Pons (tissue), 1 donor: ENCODE results near the gene MRPL33.

ENCODE experiments used
- DNase-seq: peaks from one replicate; pipeline ENCODE4 v3.0.0-alpha.2; 2016; ENCODE audit warnings: low spot score

MRPL33 gene

DNA sequence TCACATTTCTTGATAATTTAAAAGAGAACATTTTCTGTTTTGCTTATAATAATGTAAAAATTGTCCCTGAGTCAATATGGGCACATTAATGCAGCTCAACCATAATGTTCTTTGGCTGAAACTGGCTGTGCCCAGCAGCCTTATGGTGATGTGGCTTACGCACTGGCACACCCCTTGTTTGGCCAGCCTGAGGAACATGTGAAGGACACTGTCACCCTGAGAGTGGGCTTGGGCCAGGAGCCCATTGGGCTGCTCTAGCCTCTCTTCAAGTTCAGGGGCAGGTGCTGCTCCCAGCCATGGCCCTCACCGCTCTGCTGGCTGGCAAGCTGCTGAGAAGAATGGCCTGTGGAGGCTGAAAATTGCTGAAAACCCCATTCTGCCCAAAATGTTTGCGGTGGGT, 37.5 kb downstream of the MRPL33 start:
- DNase-seq: no peak

DNA sequence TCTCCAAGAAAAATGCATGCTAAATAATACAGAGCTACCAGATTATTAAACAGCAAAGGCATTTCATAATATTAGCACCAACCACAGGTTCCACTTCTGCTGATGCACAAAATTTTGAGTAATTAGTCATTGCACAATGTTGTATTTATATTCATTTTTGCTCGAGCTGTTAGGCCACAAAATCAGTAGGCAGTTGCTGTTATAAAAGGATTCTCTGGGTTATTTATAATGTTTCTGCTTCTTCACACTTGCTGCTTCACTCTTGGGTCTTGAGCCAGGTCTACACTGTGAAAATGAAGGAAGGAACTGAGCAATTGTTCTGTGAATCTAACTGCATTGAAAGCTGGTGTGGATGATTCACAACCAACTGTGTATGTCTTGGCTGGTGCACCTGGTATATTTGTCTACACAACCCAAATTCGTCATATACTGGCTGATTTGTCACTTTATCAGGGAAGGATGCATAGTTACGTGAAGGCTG, 38.3 kb downstream of the MRPL33 start:
- DNase-seq: peak; percentile 20

DNA sequence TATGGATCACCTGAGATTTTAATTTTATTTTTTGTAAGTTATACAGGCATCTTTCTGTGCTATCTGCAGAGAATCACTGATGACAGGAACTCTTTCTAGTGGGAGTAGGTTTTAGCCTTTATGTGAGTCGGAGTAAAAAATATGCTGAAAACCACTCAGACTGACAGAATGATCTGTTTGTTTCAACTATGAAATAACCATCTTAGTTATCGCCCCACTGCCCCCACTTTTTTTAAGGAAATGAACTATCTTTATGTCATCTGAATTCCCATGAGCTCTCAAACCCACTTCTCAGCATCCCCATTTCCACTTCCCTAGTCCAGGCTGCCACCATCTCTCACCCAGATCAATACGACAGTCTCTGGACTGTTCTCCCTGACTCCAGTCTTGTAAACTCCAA, 38.9 kb downstream of the MRPL33 start:
- no peak for DNase-seq

DNA sequence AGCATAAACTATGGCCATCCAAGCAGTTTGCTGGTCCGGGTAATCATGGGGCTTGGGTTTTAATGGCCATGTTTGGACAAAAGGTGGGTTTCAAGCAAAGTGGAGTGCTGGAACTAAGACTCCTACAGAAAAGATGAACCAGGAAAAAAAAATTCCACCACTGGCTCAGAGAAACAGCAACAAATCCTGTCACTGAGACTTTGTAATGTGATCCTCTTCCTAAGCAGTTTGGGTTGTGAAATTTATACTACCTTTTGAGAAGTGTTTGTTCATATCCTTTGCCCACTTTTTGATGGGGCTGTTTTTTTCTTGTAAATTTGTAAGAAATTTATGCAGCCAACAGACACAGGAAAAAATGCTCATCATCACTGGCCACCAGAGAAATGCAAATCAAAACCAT, 40.2 kb downstream of the MRPL33 start:
- no peak for DNase-seq

DNA sequence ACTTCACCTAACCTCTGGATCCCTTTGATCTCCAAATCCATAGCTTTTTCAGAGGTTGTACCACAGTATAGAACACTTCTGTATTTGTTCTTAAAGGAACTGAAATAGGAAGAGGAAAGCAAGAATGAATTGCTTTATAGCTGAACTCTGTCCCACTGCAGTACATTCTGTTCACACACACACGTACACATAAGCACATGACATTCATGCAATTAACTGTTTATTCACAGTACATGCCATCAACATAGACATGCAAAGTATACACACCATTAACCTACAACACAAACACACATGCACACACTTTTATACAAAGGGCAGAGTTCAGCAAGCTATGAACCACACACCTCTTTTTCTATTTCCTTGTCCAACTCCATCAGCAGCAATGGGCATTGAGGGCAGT, 43.2 kb downstream of the MRPL33 start:
- DNase-seq: no peak

DNA sequence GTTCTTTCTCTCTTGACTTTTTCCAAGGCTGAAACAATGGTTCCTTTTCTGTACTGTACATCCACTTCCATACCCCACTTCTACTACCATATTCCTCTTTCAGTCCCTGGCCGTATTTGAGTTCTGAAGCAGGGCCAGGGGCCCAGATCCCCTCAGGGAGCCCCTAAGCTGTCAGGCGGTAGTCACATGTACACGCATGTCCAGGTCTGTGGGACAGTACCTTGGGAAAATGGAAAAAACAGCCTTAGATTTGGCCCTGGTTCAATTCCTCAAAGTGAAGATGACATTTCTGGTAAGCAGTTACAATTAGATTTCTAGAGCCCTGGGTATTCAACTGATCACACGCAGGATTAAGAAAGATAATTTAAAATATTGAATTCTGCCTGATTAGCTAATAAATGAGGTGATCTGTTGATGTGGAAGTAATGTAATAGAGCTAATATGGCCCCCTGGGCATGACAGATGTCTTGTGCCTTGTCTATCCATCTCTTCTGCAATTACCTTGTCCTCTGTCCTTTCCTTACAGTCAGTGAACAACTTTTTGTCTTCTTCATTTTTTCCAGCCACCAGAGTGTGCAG, 44.4 kb downstream of the MRPL33 start:
- DNase-seq: no peak

DNA sequence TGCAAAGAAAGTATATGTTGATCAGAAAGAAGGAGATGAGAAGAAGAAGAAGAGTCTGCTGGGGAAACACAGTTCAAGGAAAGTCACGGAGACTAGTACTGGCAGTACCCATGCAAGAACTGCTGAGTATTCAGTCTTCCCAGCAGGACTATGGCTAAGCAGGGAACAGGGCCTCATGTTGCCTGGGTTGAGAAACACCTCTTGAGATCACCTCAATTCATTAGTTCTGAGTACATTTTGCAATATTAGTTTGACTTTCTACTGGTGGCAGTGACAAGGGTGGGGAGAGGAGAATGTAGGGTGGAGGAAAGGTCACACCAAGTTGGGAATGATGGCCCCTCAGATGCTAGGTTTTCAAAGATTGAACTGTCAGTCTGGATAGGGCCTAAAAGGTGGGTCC, 50.5 kb downstream of the MRPL33 start:
- DNase-seq: no peak

DNA sequence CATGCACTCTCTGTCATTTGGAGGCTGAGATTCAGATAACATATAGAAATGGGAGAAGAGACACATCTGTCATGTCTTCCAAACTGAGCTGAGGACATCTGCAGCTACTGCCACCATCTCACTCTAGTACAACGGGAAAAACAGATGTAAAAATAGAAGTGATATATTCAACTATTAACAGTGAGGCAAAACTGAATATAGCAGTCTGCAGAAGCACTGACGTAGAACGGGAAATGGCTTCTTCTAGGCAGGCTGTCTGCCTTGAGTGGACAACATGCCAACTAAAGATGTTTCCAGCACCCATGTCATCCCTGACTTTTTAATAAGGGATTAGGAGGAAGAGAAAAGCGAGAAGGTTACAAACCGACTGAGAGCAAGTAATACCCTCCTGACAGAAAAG, 51.6 kb downstream of the MRPL33 start:
- DNase-seq: no peak

DNA sequence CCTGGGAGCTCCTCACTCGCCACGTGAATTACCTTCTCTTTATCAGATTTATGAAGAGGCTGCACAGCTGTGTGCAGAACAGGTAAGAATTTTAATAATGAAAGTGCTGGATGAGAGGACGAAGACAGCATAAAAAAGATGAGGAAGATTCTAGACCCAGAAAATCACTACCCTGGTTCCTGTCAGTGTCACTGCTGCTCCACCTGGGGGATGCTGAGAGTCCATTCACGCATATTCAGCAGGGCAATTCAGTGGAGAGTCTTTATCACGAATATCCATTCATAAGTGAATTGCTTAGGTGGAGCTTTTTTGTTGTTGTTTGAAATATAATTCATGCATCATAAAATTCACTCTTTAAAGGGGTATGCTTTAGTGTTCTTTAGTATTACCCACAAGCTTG, 52.0 kb downstream of the MRPL33 start:
- DNase-seq: no peak

DNA sequence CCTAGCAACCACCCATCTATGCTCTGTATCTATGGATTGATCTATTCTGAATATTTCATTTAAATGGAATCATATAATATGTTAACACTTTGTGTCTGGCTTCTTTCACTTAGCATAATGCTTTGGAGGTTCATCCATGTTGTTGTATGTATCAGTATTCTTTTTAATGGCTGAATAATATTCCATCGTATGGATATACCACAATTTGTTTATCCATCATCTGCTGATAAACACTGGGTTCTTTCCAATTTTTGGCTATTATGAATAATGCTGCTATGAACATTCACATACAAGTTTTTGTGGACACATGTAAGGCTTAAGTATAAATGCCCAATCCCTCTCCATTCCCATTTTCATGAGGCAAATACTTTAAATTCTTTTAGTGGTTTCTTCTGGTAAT, 52.9 kb downstream of the MRPL33 start:
- no peak for DNase-seq

DNA sequence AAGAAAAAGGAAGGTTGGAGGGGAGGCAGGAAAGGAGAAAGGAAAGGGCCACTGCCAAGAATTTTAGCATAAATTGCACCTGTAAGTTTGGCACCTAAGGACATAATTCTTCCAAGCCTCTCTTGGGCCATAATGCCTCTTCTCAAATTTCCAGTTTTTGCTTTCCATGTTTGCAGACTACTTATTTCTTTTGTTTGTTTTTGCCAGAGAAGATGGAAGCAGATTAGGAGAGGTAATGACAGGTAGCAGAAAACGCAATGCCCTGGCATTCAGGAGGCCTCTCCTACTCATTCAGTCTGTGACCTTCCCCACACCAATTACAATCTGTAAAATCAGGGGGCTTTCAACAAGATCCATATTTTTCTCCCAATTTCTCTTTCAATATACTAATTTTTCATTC, 56.8 kb downstream of the MRPL33 start:
- no peak for DNase-seq
